ENCODE measurements around the gene PLCB4.
"Not testable (repeated sequence)": the region's sequence is repeated elsewhere in the genome, so short reads cannot be mapped to it uniquely, and the experiment has no call there.

PLCB4 gene

GRCh38 chr20:9367328-9367727 lies 298.4 kb downstream of the PLCB4 start:
- no peak for DNase-seq (ENCODE audit: low spot score)

GRCh38 chr20:9367746-9368145 lies 298.9 kb downstream of the PLCB4 start:
- no peak for DNase-seq (ENCODE audit: low spot score)

GRCh38 chr20:9368893-9369292 lies 300.0 kb downstream of the PLCB4 start:
- DNase-seq (ENCODE audit: low spot score) = no peak

- DNase-seq (ENCODE audit: low spot score) = no peak
These were observed 300.7 kb downstream of the PLCB4 start for GRCh38 chr20:9369557-9369956.

- no peak for DNase-seq (ENCODE audit: low spot score)
These were observed 305.2 kb downstream of the PLCB4 start for GRCh38 chr20:9374072-9374471.

DNA sequence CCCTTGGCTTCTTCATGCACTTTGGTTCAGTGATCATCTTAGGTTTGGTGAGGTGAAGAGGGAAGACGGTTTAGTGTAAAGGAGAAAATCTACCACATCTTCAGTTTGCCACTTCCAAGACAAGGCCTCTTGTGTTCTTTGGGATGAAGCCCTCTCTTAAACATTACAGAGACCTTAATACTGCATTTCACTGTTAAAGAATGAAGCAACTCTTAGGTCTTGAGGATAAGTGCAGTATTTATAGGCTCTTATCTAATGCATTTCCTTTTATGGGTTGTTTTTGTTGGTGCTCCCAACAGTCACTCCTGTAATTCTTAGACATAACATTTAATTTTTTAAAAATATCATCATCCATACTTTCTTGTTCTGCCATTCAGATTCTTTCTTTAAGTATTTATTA lies 305.6 kb downstream of the PLCB4 start:
- DNase-seq (ENCODE audit: low spot score) = no peak

GRCh38 chr20:9375221-9375681 lies 306.4 kb downstream of the PLCB4 start:
- no peak for DNase-seq (ENCODE audit: low spot score)

- DNase-seq (ENCODE audit: low spot score) = peak; percentile 58
These were observed 308.1 kb downstream of the PLCB4 start for GRCh38 chr20:9377007-9377406.

- DNase-seq (ENCODE audit: low spot score) = not testable (repeated sequence)
These were observed 316.7 kb downstream of the PLCB4 start for GRCh38 chr20:9385345-9386310.

- DNase-seq (ENCODE audit: low spot score) = no peak
These were observed 319.4 kb downstream of the PLCB4 start for GRCh38 chr20:9388160-9388812.

DNA sequence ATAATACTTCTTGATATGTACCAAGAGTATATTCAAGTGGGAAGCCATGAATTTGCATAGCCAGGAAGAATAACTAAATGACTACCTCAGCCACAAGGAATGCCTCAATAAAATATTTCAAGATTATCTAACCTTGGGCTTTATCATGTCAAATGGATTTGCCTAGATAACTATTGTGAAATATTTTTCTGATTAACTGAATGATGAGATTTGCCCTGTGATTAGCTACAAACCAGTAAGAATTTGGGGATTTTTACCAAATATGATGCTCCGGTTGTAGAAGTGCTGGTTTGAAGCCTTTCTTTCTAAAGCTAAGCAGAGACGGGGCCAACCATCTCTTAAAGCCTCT lies 319.9 kb downstream of the PLCB4 start:
- DNase-seq (ENCODE audit: low spot score) = no peak

DNA sequence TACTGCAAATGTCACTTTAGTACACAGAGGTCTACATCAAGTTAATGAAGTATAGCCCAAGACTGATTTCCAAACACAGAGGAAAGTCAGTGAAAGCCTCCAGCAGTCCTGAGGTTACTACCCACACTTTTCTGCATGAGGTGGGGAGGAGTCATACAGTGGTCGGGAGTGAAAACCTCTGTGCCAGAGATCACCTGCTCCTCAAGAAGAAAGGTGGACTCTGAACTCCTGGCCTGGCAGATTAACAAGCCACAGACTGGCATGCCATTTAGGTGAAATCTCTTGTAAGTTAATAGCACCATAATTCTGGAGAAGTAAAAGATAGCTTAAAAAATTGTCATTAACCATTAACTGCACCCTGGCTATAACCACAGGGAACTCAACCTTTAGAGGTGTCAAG lies 320.5 kb downstream of the PLCB4 start:
- DNase-seq (ENCODE audit: low spot score) = no peak

DNA sequence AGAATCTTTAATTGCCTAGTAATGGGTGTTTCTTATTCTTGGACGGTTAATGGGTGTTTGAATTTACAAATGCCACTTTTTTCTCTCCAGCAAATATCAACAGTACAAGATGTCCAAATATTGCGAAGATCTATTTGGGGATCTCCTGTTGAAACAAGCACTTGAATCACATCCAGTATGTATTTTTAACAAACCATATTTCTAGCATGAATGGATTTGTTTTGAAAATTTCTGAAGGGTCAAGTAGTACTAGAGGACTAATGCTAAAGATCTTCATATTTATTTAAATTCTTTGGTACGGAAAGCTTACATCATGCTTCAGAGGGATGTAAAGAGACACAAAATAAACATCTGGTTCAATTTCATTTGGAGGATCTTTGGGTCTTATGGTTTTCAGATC lies 321.6 kb downstream of the PLCB4 start:
- no peak for DNase-seq (ENCODE audit: low spot score)

DNA sequence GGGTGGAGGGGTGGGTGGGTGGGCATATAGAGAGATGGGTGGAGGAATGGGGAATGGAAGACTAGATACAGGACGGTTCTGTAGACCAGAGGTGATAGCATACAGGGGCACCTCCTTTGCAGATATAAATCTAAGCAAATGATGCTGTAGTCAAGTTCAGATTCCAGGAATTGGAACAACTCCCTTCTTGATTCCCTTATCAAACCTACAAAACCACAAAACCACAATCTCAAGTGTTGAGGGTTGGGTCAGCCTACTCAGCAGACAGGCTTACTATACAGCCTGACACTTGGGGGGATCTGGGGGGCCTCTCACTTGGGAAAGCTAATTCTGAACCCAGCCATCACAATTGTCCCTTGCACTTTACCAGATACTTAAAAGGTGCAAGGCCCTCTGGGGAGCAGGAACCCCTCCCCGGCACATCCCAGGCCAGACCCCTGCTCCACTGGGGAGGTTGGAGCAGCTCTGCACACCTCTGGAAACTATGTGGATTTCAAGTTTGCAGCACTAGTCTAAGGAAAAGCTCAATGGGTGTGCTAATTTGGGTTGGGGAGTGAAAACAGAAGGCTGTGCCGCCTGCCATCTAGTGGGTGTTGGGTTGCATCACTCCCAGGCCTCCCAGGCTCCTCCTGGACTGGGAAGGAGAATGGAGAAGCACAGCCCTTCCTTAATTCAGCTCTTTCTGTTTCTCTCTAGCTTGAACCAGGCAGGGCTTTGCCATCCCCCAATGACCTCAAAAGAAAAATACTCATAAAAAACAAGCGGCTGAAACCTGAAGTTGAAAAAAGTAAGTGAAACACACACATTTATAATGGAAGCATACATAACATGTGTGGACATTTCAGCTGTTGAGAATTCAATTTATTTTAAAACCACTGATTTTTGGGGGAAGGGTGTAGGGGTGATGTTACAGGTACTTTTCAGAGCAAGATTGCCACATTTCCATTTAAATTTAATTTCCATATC lies 324.3 kb downstream of the PLCB4 start:
- peak; percentile 88 for DNase-seq (ENCODE audit: low spot score)

DNA sequence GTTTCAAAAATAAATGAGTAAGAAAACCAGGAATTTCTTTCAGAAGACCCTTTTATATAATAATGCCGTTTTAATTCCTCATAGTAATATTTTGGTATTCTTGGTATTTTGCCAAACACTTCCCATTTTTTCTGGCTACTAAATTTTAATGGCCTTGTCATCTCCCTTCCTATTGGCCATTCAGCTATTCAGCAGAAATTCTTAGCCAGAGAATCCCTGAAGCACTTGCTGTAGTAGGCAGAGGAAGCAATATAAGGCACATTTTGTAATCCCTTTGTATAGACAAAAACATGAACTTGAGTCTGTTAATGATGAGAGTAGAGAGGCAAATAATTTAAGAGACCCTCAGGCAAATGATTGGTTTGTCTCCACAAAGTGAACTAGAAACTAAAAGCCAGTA lies 327.1 kb downstream of the PLCB4 start:
- no peak for DNase-seq (ENCODE audit: low spot score)

DNA sequence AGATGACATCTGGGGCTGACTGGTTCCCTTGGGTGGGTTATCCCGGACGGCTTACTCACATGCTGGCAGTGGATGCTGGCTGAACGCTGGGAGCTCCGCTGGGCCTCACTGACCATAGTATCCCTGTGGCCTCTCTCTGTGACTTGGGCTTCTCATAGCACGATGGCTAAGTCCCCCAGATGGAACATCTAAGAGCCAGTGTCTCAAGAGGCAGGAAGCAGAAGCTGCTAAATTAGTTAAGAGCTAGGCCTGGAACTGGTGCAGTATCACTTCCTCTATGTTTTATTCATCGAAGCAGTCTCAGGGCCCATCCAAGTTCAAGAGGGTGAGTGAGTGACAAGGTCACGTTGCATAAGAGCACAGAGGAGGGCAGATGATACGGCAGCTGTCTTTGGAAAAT lies 329.0 kb downstream of the PLCB4 start:
- no peak for DNase-seq (ENCODE audit: low spot score)

- no peak for DNase-seq (ENCODE audit: low spot score)
These were observed 330.0 kb downstream of the PLCB4 start for GRCh38 chr20:9398882-9399281.

- DNase-seq (ENCODE audit: low spot score) = no peak
These were observed 330.4 kb downstream of the PLCB4 start for GRCh38 chr20:9399322-9399721.

DNA sequence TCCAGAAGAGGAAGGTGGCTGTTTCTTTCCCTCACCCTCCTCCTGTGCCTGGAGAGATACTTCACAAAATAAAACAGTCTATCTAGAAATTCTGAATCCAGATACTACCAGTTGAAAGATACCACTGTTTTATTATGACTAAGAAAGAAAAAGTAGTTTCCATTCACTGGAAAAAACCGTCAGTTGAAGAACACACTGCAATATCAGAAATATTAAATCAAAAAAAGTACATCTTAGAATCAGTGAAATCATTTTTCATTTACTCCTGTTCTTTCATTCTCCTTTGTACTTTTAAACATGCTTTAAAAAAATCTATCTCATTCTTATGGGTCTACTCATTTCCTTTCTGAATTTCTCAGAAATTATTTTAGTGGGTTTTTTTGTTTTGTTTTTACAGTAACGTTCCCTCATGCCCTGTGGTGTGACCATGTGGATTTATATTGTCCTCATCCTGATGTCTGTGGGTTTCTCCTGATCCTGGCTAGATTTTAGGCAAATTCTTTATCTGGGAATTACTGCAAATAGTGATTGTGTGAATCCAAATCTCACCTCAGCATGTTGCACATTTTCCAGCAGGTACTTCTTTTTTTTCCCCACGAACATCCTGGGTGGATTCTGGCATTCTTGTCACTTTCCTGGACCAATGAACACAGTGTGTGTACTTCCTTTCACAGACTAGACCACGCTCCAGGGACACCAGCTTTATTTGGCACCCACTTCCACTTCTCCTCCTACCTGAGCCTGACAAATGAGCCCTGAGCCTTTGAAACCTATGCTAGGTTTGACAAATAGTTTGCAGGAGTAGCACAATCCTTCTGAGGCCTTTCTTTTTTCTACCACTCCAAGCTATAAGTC lies 331.5 kb downstream of the PLCB4 start:
- peak; percentile 68 for DNase-seq (ENCODE audit: low spot score)

- DNase-seq (ENCODE audit: low spot score) = no peak
These were observed 332.5 kb downstream of the PLCB4 start for GRCh38 chr20:9401371-9401770.

- no peak for DNase-seq (ENCODE audit: low spot score)
These were observed 333.3 kb downstream of the PLCB4 start for GRCh38 chr20:9402141-9402540.
